Activated CD8-positive, alpha-beta memory T cell treated with anti-CD3 and anti-CD28 coated beads, Interleukin-2, amount 50 U/mL, for 24 hours (primary cell): ENCODE results near the gene NDST4.

Experiments used
- DNase-seq: peaks from one replicate; pipeline ENCODE4 v3.0.0-alpha.2; 2020; ENCODE audit errors: extremely low read depth

NDST4 gene

GRCh38 chr4:114791976-114792375 is 321.4 kb downstream of the NDST4 start:
- no peak for DNase-seq

GRCh38 chr4:114785570-114785969 is 327.9 kb downstream of the NDST4 start:
- DNase-seq = no peak

- DNase-seq = no peak
Measured at GRCh38 chr4:114783215-114783595, 330.2 kb downstream of the NDST4 start.

- DNase-seq = no peak
Measured at GRCh38 chr4:114782415-114783214, 330.8 kb downstream of the NDST4 start.

GRCh38 chr4:114780205-114780604 is 333.2 kb downstream of the NDST4 start:
- no peak for DNase-seq
